Stomach (tissue), 4 donors: ENCODE results near the gene STX18.

Source experiments
- EP300 ChIP-seq: sonication (generic); formaldehyde crosslinking; IDR thresholded peaks from one replicate; pipeline ENCODE4 v1.6.1; 2017; ENCODE audit warnings: antibody characterized with exemption
- TF ChIP-seq, protein P1 (sequence below), 7 experiments: fragments of 450-650 bp in 4 of 7; fragments of 200-600 bp in 3 of 7; sonication (generic) in 3 of 7; IDR thresholded peaks; one replicate each; pipeline ENCODE4 v1.5.1; 2016 to 2019; ENCODE audit warnings: antibody characterized with exemption in 7 of 7, control low read depth in 2 of 7, mild to moderate bottlenecking in 1 of 7

DNA sequence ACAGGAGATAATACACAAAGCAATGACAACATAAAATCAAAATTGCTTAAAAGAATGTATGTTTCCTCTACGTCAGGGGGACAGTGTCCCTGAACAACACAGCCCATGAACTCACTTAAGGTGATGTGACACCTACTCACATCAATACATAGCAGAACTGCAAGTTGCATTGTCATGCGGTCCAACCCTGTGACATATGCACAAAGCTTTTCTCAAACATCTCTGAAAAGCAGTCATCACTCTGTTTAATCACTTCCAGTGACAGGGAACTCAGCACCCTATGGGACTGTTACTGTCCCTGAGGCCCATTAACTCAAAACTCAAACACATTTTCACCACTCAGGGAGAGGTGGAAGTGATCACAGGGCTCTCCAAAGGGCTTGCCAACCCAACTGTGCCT lies 2.4 kb downstream of the STX18 start:
- TF ChIP-seq, protein P1, sequence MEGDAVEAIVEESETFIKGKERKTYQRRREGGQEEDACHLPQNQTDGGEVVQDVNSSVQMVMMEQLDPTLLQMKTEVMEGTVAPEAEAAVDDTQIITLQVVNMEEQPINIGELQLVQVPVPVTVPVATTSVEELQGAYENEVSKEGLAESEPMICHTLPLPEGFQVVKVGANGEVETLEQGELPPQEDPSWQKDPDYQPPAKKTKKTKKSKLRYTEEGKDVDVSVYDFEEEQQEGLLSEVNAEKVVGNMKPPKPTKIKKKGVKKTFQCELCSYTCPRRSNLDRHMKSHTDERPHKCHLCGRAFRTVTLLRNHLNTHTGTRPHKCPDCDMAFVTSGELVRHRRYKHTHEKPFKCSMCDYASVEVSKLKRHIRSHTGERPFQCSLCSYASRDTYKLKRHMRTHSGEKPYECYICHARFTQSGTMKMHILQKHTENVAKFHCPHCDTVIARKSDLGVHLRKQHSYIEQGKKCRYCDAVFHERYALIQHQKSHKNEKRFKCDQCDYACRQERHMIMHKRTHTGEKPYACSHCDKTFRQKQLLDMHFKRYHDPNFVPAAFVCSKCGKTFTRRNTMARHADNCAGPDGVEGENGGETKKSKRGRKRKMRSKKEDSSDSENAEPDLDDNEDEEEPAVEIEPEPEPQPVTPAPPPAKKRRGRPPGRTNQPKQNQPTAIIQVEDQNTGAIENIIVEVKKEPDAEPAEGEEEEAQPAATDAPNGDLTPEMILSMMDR (IDR thresholded peaks at IDR 0.05) = no peak
- TF ChIP-seq EP300 = no peak
